Activated T-helper 1 cell treated with anti-CD3 and anti-CD28 coated beads, Interleukin-12 subunit alpha, Interleukin-12 subunit beta, Interleukin-2, Interleukin-4 antibody, amounts not matched to agents 30 ng/mL and 10 ng/mL and 1 ng/mL, durations not matched to agents 14 hours and 24 hours and 36 hours (primary cell): ENCODE results near the gene C1QA. TPM values are rescaled to one million over a fixed set of nuclear protein-coding genes. Genes with fewer than 3 reads are reported as not detected.
"Not testable (repeated sequence)": the region's sequence is repeated elsewhere in the genome, so short reads cannot be mapped to it uniquely, and the experiment has no call there.

Source experiments
- DNase-seq: peaks from one replicate; pipeline ENCODE4 v3.0.0; 2021; ENCODE audit warnings: low spot score
- H3K27ac Mint-ChIP-seq: one replicate; pipeline ENCODE4 v1.8.0; 2021; ENCODE audit warnings: mild to moderate bottlenecking, mixed read lengths
- H3K27me3 Mint-ChIP-seq: one replicate; pipeline ENCODE4 v1.8.0; 2022; ENCODE audit warnings: mild to moderate bottlenecking, moderate library complexity, mixed read lengths; ENCODE audit not compliant: insufficient read depth
- H3K36me3 Mint-ChIP-seq: one replicate; pipeline ENCODE4 v1.8.0; 2021; ENCODE audit warnings: low read depth, mixed read lengths
- H3K4me1 Mint-ChIP-seq: one replicate; pipeline ENCODE4 v1.8.0; 2021; ENCODE audit warnings: low read depth, mixed read lengths
- H3K4me3 Mint-ChIP-seq: one replicate; pipeline ENCODE4 v1.8.0; 2021; ENCODE audit warnings: mild to moderate bottlenecking, moderate library complexity, mixed read lengths
- H3K9me3 Mint-ChIP-seq: one replicate; pipeline ENCODE4 v1.8.0; 2021; ENCODE audit warnings: mixed read lengths
- intact Hi-C: fragments of 100-400 bp; cut with micrococcal nuclease; formaldehyde crosslinking; loops from one replicate; pipeline ENCODE4 v1.15.1; 2024
- total RNA-seq: library from RNA; stranded (reverse); gene quantifications from 2 replicates; pipeline ENCODE4 v1.2.3, GENCODE V29; 2022

Gene C1QA
- total RNA-seq, 1 donor from 2014 or later, result not detected

GRCh38 chr1:22674410-22674749, 38.0 kb downstream of the C1QA start:
- H3K9me3 Mint-ChIP-seq, result no peaks in the 10 kb centered on the region
- intact Hi-C loops, result loop anchor here (1.0 kb wide), 1 partner anchor 254 kb away; no protein-coding TSS in a partner anchor

DNA sequence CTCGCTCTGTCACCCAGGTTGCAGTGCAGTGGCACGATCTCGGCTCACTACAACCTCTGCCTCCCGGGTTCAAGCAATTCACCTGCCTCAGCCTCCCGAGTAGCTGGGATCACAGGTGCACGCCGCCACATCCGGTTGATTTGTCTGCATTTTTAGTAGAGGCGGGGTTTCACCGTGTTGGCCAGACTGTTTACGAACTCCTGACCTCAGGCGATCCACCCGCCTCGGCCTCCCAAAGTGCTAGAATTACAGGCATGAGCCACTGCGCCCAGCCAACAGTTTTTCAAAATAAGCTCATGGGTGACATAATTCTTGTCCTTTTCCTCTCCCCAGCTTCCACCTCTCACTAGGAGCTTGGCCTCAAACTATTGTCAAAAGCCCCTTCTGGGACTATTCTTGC, 39.7 kb downstream of the C1QA start:
- H3K36me3 Mint-ChIP-seq, H3K27ac Mint-ChIP-seq, H3K9me3 Mint-ChIP-seq, H3K4me3 Mint-ChIP-seq, H3K4me1 Mint-ChIP-seq, intact Hi-C loops, DNase-seq: not testable (repeated sequence)
- H3K27me3 Mint-ChIP-seq, result peaks cover 22% of the 10 kb centered on the region

More at GRCh38 chr1:22674410-22674749, 38.0 kb downstream of the C1QA start:
- no peaks in the 10 kb centered on the region for H3K36me3 Mint-ChIP-seq
- no peak for DNase-seq
- H3K4me1 Mint-ChIP-seq, result no peaks in the 10 kb centered on the region
- no peak overlapping the region for H3K4me3 Mint-ChIP-seq
- no peak overlapping the region for H3K27ac Mint-ChIP-seq
- H3K27me3 Mint-ChIP-seq, result peaks cover 22% of the 10 kb centered on the region

GRCh38 chr1:22676916-22677583, 40.6 kb downstream of the C1QA start:
- no peak overlapping the region for H3K27ac Mint-ChIP-seq
- H3K4me3 Mint-ChIP-seq, result no peak overlapping the region
- no peaks in the 10 kb centered on the region for H3K9me3 Mint-ChIP-seq
- intact Hi-C loops, result no loop called here
- no peaks in the 10 kb centered on the region for H3K4me1 Mint-ChIP-seq
- H3K27me3 Mint-ChIP-seq, result peaks cover 18% of the 10 kb centered on the region
- H3K36me3 Mint-ChIP-seq, result no peaks in the 10 kb centered on the region
- no peak for DNase-seq

GRCh38 chr1:22677931-22678896, 41.8 kb downstream of the C1QA start:
- intact Hi-C loops, result no loop called here
- Mint-ChIP-seq H3K27ac (no peak overlapping the region), H3K4me1 (no peaks in the 10 kb centered on the region), H3K36me3 (no peaks in the 10 kb centered on the region), H3K9me3 (no peaks in the 10 kb centered on the region), H3K4me3 (no peak overlapping the region), H3K27me3 (peaks cover 11% of the 10 kb centered on the region)
- DNase-seq, result no peak

GRCh38 chr1:22680726-22681125, 44.3 kb downstream of the C1QA start:
- no peak overlapping the region for H3K27ac Mint-ChIP-seq
- intact Hi-C loops, result no loop called here
- no peak for DNase-seq
- H3K9me3 Mint-ChIP-seq, result no peaks in the 10 kb centered on the region
- H3K4me1 Mint-ChIP-seq, result no peaks in the 10 kb centered on the region
- H3K27me3 Mint-ChIP-seq, result no peaks in the 10 kb centered on the region
- no peak overlapping the region for H3K4me3 Mint-ChIP-seq
- H3K36me3 Mint-ChIP-seq, result no peaks in the 10 kb centered on the region

- Mint-ChIP-seq H3K9me3 (no peaks in the 10 kb centered on the region), H3K36me3 (no peaks in the 10 kb centered on the region)
- intact Hi-C loops, result no loop called here
These were observed 45.3 kb downstream of the C1QA start for GRCh38 chr1:22681556-22682276.

GRCh38 chr1:22683547-22683946, 47.1 kb downstream of the C1QA start:
- no peak for DNase-seq
- Mint-ChIP-seq H3K36me3 (no peaks in the 10 kb centered on the region), H3K9me3 (no peaks in the 10 kb centered on the region), H3K4me3 (no peak overlapping the region), H3K27ac (no peak overlapping the region), H3K27me3 (peaks cover 8% of the 10 kb centered on the region), H3K4me1 (no peaks in the 10 kb centered on the region)
- intact Hi-C loops, result no loop called here

More at GRCh38 chr1:22681556-22682276, 45.3 kb downstream of the C1QA start:
- peaks cover 4% of the 10 kb centered on the region for H3K27me3 Mint-ChIP-seq
- no peaks in the 10 kb centered on the region for H3K4me1 Mint-ChIP-seq
- no peak for DNase-seq
- H3K27ac Mint-ChIP-seq, result no peak overlapping the region
- H3K4me3 Mint-ChIP-seq, result no peak overlapping the region

DNA sequence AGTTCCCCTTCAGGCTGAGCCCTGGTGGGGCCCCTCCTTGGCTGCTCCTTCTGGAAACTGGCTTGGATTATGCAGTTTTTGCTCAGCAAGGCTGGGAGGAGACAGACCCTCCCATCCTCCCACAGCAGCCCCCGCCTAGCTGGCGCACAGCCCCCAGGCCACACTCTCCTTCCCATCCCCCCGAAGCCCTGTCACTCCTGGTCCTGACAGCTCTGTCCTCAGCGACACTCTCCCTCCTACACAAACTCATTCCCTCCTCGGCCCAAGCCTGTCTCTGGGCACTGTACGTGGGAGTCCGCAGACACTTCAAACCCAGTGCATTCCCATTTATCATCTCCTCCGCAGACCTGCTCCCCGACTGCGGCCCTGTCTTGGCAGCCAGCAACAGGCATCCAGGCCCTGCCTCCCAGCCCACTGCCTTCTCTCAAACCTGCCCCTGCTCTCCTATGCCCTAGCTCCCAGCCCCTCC, 49.2 kb downstream of the C1QA start:
- Mint-ChIP-seq H3K4me3 (no peak overlapping the region), H3K27ac (no peak overlapping the region), H3K27me3 (peaks cover 8% of the 10 kb centered on the region), H3K36me3 (no peaks in the 10 kb centered on the region), H3K4me1 (no peaks in the 10 kb centered on the region), H3K9me3 (no peaks in the 10 kb centered on the region)
- intact Hi-C loops, result no loop called here
- no peak for DNase-seq

GRCh38 chr1:22687191-22687590, 50.8 kb downstream of the C1QA start:
- intact Hi-C loops, result no loop called here
- no peak overlapping the region for H3K4me3 Mint-ChIP-seq
- H3K36me3 Mint-ChIP-seq, result no peaks in the 10 kb centered on the region

GRCh38 chr1:22688466-22688865, 52.0 kb downstream of the C1QA start:
- Mint-ChIP-seq H3K27me3 (peaks cover 8% of the 10 kb centered on the region), H3K36me3 (no peaks in the 10 kb centered on the region), H3K4me3 (no peak overlapping the region), H3K4me1 (no peaks in the 10 kb centered on the region), H3K27ac (no peak overlapping the region), H3K9me3 (no peaks in the 10 kb centered on the region)
- intact Hi-C loops, result no loop called here
- no peak for DNase-seq

More at GRCh38 chr1:22687191-22687590, 50.8 kb downstream of the C1QA start:
- Mint-ChIP-seq H3K9me3 (no peaks in the 10 kb centered on the region), H3K27ac (no peak overlapping the region), H3K27me3 (peaks cover 8% of the 10 kb centered on the region), H3K4me1 (no peaks in the 10 kb centered on the region)
- DNase-seq, result no peak
